Activated effector memory CD4-positive, alpha-beta T cell treated with Interleukin-2 at 50 U/mL for 16 hours (primary cell): ENCODE measurements around the gene PPP2R2C.

Experiments used
- DNase-seq: peaks from one replicate; pipeline ENCODE4 v3.0.0-alpha.2; 2020

The PPP2R2C gene

DNA sequence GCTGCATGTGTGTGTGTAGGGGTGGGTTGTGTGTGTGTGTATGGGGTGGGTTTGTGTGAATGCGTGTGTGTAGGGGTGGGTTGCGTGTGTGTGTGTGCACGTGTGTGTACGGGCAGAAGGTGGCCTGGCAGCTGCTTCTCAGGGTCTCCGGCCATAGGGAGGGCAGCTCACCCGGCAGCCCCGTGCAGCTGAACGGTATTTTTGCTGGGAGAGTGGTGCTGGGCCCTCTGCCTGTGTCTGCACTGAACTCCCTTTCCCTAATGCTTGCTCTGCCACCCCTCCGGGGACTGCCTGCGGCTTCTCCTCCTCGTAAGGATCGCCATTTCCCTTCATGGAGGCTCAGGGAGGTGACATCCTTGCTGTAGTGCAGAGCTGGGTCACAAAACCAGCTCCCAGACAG lies 172.5 kb downstream of the PPP2R2C start:
- no peak for DNase-seq

DNA sequence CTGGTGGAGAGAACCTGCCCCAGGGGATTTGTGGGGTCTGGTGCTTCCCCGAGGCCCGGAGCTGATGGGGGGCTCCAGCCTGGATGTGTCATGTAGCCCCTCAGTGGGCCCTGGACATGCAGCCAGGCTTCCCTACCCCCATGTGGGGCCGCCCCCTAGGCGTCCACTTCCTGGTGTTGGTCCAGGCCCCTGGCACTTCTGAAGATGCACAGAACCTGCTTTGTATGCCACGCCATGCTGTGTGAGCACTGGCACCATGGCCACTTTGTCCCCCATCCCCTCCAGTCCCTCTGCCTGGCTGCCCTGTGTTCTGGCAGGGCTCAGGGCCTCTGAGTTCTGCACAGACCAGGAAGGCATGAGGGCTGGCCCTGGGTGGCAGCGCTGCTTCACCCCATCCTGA lies 173.6 kb downstream of the PPP2R2C start:
- DNase-seq: no peak

DNA sequence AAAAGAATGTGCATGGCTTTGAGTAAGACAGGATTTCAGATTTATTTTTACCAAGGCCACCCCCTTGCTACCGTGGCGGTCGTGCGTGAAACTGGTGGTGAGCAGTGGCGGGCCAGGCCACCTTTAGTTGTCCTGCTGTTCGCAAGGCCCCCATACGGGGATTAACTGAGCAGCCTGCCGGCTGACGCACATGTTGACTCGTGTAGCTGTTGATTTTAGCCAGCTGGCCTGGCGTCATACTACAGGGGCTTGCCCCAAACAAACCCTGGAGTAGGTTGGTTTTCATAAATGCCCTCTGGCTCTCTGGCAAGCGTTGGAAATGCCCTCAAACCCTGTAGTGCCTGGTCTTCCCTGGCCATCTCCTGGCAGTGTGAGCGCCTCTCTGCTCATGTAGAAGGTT lies 174.4 kb downstream of the PPP2R2C start:
- DNase-seq: no peak

DNA sequence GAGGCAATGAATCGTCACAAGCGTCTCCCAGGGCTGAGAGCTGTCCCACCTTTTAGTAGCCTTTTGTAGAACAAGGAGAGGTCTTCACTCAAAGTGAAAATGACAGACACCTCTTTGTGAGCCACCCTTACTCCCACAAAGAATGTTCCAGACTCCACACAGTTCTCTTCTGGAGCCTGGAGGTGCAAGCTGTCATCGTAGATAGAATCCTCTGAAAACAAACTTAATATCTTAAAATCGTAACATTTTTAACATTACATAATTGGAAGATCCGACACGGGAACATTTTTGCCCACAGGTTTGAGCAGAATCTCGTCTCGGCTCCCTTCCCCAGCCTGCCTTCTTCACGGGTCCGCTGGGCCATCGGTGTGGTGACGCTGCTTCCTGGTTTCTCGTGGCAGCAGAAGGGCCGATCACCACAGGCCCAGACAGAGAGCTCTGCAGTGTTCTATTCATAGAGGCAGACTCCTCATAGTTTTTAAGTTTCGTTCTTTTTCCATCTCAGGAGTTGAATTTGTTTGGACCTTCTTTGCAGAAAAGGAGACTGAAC lies 175.1 kb downstream of the PPP2R2C start:
- no peak for DNase-seq

DNA sequence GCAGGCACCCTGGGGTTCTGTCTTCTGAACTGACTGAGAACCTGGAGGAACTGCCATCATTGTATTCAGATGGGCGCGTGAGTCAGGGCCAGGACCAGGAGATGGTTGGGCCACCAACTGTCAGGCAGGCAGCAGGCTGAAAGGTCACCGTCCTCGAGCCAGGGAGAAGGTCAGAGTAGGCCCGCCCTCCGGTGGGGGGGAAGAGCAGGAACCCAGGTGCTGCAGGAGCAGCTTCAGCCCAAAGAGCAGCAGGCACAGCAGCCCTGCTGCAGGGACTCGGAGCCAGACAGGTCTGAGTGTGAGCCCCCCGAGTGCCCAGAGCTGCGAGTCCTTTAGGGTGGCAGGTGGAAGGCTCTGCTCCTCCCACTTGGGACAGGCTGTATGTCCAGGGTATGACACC lies 176.4 kb downstream of the PPP2R2C start:
- DNase-seq: no peak

DNA sequence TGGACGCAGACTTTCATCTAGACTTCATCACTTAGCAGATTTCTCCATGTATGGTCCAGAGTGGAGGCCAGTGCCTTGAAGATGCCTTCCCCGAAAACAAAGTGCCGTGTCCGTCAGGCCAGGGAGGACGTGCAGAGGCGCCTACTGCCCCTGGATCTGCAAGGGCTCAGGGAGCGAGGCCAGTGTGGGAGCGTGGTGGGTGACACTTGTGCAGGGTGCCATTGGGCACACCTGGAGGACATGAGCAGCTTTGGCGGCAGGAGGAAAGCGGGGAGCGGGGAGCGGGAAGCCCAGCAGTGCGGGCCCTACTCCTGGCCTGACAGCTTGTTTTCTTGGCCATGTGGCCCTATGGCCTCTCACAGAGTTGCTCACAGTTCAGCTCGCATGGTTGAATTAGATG lies 176.9 kb downstream of the PPP2R2C start:
- DNase-seq: no peak

DNA sequence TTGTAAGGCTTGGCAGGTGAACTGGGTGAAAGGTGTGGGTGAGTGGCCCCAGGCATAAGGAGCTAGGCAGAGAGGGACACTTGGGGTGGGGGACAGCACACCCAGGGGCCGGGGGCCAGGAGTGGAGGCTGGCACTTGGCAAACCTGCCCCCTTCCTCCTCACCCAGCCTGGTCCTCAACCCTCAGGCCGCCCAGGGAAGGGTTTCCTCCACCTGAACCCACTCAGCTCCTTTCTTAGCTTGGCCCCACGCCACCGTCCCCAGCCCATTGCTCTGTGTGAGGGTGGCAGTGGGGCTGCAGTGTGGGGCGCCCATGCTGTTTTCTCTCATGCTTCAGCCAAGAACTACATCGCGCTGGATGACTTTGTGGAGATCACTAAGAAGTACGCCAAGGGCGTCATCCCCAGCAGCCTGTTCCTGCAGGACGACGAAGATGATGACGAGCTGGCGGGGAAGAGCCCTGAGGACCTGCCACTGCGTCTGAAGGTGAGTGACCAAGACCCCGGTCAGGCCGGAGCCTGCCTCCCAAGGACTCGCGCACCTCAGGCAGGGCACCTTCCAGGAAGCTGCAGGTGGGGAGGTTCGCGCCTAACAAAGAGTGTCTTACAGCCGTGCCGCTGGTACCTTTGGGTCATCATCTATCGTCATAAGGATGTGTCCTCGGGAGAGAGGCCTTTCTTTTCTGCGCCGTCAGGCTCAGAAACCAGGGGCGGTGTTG lies 177.6 kb downstream of the PPP2R2C start:
- DNase-seq: no peak

DNA sequence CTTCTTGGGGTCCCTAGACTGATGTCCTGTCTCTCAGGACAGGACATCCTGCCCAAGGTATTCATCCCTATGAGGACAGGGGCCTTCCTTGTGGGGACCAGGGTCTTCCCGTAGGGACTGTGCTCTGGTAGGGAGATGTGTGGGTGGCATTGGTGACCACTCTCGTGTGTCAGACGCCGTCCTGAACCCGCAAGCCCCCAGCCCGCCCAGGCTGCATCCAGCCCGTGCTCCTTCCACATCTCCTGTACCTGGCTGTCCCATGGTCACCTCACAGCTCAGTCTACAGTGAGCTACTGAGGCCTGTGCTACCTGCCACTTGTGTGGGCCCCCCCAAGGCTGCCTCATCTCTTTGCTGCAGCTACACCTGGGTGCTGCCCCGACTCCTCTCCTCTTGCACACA lies 178.8 kb downstream of the PPP2R2C start:
- no peak for DNase-seq

DNA sequence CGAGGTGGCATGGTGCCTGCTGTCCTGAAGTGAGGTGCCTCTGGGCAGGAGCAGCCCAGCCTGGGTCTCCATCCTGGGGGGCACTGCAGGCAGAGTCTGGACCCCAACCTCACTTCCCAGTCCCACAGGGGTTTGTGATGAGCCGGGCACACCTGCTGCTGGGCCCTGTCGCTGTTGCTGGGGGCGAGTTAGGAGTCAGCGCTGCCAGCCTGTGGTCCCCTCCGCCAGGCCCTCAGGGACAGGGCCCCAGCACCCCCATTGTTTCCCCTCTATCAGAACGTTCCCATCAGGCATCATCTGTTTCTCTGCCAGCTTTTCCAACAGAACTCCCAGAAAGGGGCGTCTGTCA lies 179.3 kb downstream of the PPP2R2C start:
- DNase-seq: no peak

DNA sequence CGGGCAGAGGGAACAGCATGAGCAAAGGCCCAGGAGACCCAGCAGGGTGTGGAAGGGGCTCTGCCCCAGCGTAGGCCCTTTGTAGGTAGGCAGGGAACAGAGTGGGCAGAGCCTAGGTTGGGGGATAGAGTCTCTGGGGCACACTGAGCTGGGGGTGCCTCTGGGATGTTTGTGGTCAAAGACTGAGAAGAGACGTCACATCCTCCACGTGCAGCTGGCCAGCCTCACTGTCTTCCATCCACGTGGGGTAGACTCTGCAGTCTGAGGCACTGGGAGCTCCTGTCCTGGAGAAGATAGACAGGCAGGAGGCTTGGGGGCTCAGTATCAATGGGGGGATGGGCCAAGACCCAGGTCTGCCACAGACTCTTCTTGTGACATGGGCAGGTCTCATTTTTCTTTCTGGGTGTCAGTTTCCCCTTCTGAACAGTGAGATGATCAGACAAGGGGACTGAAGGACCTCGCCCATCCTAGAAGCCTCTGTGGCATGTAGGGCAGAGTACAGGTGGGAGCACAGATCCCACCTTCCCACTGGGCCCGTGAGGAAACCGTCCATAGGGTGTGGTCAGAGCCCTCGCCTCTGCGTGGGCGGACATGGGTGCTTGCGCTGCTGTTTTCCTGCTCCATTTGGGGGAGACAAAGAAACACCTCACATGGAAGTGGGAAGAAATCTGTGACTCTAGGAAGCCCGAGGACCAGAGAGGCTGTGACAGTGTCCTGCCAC lies 179.9 kb downstream of the PPP2R2C start:
- no peak for DNase-seq

DNA sequence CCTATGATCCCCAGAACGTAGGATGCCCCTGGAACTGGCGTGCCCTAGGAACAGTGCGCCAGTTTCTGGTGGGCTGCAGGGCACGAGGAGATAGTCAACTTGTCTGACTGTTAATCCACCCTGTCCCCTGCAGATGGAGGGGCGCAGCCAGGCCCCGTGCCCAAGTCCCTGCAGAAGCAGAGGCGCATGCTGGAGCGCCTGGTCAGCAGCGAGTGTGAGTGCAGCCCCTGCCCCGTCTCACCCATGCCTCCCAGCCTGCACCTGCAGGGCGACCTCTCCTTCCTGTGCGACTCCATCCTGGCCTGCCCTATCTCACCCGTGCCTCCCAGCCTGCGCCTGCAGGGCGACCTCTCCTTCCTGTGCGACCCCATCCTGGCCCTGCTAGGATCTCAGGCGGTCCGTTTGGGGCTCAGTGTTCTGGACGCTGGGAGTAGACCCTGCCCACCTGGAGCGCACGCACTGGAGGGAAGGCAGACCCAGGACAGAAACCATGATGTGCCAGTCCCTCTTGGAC lies 180.6 kb downstream of the PPP2R2C start:
- no peak for DNase-seq

DNA sequence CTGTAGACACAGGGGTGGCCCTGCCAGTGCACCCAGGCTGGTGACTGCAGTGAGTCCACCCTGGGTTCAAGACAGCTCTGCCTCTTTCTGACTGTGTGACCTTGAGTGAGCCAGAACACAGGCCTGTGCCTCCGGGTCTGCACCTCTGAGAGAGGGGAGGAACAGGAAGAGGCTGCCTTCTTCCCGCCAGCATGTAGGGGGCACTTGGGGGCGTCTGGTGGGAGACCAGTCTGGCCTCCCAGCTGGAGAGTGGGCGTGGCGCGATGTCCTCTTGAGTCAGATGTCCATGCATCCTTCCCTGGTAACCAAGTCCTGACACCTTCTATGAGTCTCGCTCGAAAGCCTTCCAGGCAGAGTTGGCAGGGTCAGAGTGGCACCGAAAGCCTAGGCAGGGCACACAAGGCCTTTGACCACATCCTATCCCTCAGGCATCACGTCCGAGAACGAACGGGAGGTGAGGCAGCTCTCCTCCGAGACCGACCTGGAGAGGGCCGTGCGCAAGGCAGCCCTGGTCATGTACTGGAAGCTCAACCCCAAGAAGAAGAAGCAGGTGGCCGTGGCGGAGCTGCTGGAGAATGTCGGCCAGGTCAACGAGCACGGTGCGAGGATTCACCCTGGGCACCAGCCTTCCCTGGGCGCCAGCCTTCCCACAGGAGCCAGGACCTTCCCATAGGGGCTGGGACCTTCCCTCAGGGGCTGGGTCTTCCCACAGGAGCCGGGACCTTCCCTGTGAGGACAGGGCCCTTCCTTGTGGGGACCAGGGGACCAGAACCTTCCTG lies 181.5 kb downstream of the PPP2R2C start:
- DNase-seq: no peak

DNA sequence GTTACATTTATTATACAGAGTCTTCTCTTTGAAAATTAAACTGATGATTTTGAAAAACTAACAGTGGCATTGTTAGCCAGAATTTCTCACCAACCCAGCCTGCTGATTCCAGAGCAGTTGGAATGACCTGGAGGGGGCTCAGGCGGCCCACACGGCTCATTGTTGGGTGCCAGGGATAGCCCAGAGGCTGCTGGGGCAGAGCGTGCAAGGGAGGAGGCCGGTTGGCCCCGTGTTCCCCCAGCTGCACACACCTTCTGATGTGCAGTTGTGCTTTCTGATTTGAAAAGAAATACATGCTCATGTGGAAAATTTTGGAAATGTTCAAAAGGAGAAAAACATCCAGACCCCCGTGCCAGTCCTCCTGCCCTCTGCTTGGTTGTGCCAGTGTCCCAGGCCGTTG lies 182.2 kb downstream of the PPP2R2C start:
- no peak for DNase-seq

DNA sequence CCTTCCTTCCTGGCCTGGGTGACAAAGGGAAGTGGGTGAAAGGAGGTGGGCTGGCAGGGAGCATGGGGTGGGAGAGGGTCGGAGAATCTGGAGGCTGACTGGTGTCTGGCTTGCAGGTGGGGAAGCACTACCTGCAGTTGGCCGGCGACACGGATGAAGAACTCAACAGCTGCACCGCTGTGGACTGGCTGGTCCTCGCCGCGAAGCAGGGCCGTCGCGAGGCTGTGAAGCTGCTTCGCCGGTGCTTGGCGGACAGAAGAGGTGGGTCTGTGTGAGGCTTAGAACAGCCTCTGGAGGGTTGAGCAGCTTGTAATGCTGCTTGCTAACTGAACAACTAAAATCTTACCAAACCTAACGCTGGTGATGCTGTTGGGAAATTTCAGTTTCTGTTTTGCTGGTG lies 183.5 kb downstream of the PPP2R2C start:
- DNase-seq: no peak

DNA sequence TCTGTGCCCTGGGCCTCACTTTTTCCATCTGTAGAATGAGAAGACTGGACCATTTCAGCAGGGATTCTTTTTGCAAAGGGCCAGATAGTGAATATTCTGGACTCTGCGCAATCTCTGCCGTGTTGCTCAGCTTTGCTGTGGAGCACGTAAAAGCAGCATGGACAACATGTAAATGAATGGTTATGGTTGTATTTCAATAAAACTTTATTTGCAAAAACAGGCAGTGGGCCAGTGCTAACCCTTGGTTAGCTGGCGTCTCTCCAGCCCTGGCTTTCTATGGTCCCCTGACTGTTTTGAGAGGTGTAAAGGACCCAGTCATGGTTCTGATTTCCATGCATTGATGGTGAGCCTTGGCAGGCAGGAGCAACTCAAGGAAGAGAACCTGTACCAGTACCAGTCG lies 184.1 kb downstream of the PPP2R2C start:
- no peak for DNase-seq

DNA sequence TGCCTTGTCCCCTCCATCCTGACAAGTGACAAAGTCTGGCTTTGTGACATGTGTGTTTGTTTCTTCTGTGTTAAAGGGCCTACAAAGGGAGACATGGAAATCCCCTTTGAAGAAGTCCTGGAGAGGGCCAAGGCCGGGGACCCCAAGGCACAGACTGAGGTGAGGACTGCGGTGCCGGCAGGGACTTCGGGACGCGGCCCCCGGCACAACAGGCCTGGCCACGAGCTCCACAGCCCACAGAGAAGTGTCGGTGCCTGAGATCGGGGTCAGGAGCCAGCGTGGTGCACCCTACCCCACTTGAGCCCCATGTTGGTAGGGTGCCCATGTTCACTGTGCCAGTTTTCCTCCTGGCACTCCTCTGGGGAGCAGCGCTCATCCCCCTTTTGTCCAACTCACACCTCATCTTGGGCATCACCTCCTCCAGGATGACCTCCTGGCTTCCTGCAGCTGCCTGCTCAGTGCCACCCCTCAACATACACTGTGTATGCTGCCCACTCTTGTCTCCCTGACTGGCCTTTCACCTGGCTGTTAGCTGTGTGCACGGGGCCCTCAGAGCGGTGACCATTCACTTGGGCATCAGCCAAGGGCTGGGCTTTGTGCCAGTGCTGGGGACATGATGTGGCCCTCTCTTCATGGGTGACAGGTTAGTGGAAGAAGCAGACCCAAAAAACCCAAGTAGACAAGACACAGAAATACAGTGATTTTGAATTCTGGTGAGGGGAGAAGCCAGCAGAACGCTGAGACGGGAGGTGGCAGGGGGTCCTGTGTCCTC lies 185.2 kb downstream of the PPP2R2C start:
- no peak for DNase-seq

DNA sequence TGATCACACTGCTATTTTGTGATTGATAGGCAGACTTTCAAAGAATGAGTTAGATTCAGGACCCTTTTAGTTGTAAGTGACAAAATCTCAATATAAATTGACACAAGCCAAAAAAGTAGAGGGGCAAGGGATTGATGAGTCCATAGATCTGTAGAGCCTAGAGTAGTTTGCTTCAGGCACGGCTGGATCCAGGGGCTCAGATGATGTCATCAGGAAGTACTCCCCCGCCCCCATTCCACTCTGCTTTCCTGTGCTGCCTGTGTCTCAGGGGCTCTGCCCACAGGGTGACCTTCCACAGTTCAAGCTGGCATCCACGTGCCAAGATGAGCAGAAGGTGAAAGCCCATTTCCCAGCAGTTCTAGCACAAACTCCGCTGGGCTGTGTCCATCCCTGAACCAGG lies 189.1 kb downstream of the PPP2R2C start:
- DNase-seq: no peak

DNA sequence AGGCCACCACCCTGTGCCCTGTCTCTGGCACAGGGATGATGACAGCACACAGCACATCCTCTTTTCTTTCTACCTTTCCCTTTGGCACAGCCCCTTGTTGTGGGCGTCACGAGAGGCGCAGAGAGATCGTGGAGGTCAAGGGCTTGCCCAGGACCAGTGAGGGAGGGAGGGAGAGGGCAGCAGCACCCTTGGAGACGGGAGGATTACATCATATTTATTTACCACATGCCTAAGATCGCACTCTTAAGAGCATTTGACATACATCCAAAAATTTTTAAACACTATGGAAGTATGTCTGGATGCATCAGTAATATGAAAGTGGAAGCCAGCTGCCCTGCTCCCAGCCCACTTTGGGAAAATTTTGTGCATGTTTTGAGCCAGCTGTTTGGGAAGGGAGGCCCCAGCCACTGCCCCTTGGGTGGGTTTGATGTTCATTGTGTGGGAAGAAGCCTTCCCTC lies 190.1 kb downstream of the PPP2R2C start:
- DNase-seq: no peak

DNA sequence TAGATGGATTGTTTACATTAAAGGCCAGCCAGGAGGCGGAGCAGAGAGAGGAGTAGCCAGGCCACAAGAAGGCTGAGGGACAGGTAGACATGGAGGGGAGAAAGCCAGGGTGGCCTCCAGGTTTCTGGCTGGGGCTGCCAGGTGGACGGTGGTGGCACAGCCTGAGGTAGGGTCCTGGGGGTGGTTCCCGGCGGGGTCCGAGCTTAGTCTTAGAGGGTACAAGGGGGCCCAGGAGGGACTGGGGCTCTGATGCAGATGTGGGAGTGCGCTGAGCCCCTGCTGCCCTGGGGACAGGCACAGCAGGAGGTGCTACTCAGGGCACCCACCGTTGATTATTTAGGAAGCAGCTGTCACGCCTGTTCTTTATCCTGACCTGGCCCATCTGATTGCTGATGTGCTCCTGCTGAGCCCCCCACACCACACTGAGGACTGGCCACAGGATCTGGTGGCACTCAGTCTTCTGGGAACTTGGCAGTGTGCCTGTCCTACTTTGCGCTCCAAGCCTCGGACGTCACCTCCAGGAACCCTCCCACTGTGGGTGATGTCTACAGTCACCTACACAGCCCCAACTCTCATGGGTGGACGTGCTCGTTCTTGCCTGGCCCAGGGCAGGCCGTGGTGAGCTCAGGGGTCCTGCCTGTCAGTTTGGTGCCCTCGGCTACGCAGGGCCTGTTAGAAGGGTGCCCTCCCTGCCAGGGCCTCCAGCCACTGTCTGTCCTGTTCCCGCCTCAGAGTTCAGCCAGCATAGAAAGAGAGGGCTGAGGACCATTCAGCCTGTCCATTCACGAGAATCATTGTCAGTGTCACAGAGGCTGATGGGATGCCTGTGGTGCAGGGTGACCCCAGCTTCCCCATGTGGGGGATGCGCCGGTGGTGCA lies 190.7 kb downstream of the PPP2R2C start:
- no peak for DNase-seq

DNA sequence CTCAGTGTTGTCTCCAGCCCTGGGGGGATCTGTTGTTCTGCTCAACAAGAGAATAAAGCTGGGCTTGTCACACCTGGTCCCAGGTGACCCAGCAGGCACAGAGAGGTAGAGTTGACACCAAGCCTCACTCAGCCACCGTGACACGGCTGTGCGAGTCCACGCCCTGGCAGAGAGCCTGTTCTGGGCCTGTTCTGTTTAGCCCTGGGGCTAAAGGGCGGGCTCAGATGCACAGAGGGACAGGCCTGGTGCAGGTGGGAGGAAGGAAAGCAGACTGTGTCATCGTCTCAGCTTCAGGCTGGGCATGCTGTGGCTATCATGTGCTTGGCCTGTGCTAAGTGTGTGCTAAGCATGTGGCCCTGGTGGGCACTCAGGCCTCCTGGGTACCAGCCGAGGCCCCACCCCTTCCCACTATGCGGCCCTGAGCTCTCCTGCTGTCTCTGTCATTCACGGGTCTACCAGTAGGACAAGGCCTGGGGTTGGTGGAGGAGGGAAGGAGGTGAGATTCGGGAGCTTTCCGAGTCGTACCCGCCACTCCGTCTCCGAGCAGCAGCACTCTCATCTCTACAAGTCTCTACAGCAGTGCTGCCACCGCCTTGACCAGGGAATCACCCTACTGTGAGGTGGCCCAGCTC lies 191.9 kb downstream of the PPP2R2C start:
- DNase-seq: no peak
